ENCODE results near the gene CCDC9B.

Gene CCDC9B

GRCh38 chr15:40307421-40308211, 33.1 kb downstream of the CCDC9B start, which contains the start of gene PLCB2:
Gene PLCB2, minus strand, starts transcription at chr15:40307935. Its CDS starts 263 bp downstream, at chr15:40307672.
- peak; percentile 45 for DNase-seq (ENCODE audit: low read depth)

- DNase-seq (ENCODE audit: low read depth), result no peak
Observed at GRCh38 chr15:40306908-40307307, 33.8 kb downstream of the CCDC9B start.

DNA sequence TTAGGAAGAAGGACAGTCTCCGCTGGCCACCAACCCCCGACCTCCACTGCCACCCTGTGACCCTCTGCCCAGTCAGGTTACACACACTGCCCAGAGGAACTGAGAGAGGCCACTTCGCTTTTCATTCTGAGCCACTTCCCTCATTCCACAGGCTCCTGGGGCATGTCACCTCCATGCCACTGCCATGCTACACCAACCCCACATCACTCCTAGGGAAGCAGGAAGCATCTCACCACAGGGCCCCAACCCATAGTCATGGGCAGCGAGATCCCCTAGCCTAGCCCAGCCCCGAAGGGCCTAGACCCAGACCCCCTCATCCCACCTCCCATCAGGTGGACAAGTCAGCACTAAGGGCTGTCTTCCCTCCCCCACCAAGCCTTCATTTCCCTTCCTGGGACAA, 34.4 kb downstream of the CCDC9B start:
- no peak for DNase-seq (ENCODE audit: low read depth)

GRCh38 chr15:40305281-40305680, 35.5 kb downstream of the CCDC9B start:
- DNase-seq (ENCODE audit: low read depth), result no peak

GRCh38 chr15:40303576-40303975, 37.2 kb downstream of the CCDC9B start:
- DNase-seq (ENCODE audit: low read depth), result no peak

DNA sequence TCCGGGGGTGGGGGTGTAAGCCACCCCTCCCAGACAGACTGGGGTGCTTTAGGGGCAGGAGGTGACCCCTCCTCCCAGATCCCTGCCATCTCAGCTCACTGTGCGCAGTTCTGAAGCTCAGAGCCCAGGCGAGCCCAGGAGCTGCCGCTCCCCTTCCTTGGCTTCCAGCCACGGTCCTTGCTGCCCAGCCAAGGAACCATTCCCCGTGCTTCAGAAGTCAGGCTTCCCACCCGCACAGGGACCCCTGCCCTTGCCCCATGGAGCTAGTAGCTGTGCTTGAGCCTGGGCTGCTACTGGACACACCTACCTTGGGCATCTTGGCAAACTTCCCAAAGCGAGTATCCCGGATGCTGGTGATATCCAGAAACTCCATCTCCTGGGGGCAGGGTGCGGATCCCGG, 37.8 kb downstream of the CCDC9B start:
- DNase-seq (ENCODE audit: low read depth), result no peak

DNA sequence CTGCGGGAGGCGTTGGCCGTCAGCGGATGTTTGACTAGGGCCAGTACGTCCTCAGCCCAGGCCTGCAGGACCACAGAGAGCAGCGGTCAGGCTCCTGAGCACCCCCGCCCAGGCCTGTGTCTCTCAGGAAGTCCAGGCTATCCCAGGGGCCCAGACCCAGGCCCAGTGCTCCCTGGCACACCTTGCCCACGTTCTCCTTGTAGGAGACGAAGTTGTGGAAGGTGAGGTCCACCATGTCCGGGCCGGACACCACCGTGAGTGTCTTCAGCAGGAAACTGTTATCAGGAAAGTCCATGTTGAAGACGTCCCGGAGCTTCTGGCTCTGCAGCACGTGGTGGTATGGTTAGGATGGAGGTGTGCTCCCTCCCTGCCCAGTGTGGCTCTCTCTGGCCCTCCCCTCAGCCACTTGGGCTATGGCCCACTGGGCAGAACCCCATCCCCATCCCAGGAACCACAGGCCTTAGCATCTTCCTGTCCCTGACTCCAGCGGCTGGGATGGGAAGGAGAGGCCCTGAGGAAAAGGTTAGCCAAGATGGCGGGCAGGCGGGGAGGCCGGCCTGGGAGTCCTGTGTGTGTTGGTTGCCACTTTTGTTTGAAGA, 38.4 kb downstream of the CCDC9B start:
- DNase-seq (ENCODE audit: low read depth), result no peak

GRCh38 chr15:40301467-40302179, 39.1 kb downstream of the CCDC9B start:
- no peak for DNase-seq (ENCODE audit: low read depth)

- DNase-seq (ENCODE audit: low read depth), result no peak
Observed at GRCh38 chr15:40300771-40301170, 40.0 kb downstream of the CCDC9B start.

DNA sequence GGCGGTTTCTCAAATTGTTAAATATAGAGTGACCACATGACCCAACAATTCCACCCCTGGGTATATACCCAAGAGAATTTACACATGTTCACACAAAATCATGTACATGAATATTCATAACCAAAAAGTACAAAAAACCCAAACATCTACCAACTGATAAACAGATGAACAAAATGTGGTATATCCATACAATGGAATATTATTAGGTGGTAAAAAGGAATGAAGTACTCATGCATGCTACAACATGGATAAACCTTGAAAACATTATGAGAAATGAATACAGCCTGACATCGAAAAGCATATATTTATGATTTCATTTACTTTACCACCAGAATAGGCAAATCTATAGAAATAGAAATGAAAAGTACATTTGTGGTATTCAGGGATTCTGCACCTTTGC, 40.4 kb downstream of the CCDC9B start:
- DNase-seq (ENCODE audit: low read depth), result no peak

GRCh38 chr15:40298216-40298935, 42.4 kb downstream of the CCDC9B start:
- DNase-seq (ENCODE audit: low read depth), result no peak

GRCh38 chr15:40297356-40297755, 43.4 kb downstream of the CCDC9B start:
- DNase-seq (ENCODE audit: low read depth), result no peak

- DNase-seq (ENCODE audit: low read depth), result no peak
Observed at GRCh38 chr15:40296561-40297230, 44.0 kb downstream of the CCDC9B start.

DNA sequence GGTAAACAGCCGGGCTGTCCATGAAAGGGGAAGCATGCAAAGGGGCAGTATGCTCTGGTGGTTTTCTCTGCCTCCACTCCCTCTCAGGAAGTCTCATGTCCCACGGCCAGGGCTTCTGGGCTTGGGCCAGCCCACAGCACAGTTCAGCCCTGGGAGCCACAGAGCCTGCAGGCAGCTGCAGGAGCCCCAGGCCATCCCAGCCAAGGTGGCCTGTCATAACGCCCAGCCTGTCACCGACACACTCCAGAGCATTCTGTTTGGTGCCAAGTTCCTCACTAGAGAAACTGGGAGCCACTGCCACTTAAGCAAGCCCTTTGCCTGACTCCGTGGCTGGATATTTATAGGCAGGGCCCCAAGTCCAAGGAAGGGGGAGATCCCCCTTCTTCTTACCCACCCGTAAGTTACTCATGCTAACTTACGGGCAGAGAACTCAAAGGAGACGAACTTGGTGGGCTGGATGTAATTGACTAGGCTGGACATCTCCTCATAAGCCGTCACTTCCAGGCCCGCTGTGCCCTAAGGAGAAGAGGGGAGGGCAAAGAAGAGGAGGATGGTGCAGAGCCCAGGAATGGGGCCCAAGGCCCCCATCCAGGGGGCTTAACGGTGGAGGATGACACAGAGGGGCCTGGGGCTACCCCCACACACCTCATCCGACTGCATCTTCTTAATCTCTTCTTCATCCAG, 44.7 kb downstream of the CCDC9B start:
- DNase-seq (ENCODE audit: low read depth), result no peak

DNA sequence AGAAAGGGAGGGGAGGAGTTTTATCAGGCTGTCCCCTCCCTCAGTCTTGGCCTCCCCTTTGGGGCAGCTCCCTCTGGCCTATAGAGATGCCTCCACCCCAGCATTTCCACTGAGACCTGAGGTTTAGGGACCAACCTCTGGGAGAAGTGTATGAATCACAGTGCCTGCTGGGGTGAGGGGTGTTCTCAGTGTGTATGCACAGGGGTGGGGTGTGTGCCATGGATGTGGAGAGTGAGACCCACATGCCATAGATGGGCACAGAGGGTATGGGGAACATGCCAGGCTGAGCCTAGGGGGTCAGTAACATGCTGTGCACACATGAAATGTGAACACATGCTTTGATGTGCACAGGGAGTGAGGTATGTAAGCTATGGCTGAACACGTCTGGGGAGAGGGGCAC, 45.4 kb downstream of the CCDC9B start:
- DNase-seq (ENCODE audit: low read depth), result no peak

GRCh38 chr15:40293905-40294895, 46.5 kb downstream of the CCDC9B start:
- DNase-seq (ENCODE audit: low read depth), result no peak

DNA sequence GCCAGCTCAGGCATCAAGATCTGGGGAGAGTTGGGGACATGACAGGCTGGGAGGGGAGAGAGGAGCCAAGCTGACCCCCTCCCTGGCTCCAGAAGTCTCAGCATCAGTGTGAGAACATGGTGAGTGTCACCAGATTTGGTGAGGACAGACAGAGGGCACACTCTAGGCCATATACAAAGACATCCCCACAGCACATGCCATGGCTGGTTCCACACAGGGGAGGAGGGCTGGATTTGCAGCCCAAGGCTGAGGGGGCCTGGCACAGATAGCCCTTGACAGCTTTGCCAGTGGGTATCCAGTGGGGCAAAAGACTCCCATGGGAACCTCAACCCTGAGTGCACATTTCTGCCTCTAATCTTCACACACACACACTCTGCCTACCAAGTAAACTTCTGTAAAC, 47.7 kb downstream of the CCDC9B start:
- DNase-seq (ENCODE audit: low read depth), result no peak

- DNase-seq (ENCODE audit: low read depth), result no peak
Observed at GRCh38 chr15:40292246-40292645, 48.5 kb downstream of the CCDC9B start.

DNA sequence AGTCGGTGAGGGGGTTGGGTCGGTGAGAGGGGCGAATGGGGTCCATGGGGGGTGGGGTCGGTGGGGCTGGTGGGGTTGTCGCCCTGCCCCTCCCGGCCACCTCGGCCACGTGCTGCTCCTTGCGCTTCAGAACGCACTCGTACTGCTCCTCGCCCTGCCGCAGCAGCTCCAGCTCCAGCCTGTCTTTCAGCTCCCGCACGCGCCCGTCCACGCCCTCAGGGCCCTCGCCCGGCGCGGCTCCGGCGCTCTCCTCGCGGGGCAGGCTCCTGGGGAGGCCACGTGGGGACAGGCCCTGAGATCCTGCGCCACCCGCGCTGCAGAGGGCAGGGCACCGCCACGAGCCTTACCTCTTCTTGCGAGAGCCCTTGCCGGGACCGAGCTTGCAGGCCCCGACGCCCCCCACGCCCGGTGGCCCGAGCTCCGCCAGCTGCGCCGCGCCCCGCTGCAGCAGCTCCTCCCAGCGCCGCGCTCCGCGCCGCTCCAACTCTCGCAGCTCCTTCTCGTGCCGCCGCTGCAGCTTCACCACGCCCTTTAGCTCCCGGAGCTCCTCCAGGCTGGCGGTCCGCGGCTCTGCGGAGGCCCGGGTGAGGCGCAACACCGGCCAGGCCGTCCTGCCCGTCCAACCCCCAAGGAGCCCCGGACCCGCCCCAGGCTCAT, 49.7 kb downstream of the CCDC9B start:
- no peak for DNase-seq (ENCODE audit: low read depth)

DNA sequence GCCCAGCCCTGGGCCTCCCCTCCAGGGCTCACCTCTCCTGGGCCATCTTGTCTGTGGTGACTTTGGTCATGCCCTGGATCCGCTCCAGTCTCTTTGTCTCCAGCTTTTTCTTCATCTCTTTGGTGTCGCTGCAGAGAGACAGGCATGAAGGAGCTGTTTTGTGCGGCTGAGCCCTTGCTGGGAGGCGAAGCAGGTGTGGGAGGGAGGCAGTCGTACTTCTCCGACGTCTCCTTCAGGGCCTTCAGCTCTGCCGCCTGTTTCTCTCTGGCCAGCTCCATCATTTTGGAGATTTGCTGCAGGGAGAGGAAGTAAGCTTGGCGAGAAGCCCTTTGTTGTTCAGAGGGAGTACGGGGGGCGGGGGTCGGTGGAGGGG, 50.2 kb downstream of the CCDC9B start:
- DNase-seq (ENCODE audit: low read depth), result no peak

All from activated T-cell treated with anti-CD3 and anti-CD28 coated beads for 24 hours (primary cell).